Measurements from ENCODE around the gene MECR. TPM values are rescaled to one million over a fixed set of nuclear protein-coding genes. Genes with fewer than 3 reads are reported as not detected.
A peak's percentile ranks its signal among the peaks of the same experiment; 100 is the strongest.

MECR gene
- total RNA-seq, 1 donor from 2014 or later: 22.5 TPM

DNA sequence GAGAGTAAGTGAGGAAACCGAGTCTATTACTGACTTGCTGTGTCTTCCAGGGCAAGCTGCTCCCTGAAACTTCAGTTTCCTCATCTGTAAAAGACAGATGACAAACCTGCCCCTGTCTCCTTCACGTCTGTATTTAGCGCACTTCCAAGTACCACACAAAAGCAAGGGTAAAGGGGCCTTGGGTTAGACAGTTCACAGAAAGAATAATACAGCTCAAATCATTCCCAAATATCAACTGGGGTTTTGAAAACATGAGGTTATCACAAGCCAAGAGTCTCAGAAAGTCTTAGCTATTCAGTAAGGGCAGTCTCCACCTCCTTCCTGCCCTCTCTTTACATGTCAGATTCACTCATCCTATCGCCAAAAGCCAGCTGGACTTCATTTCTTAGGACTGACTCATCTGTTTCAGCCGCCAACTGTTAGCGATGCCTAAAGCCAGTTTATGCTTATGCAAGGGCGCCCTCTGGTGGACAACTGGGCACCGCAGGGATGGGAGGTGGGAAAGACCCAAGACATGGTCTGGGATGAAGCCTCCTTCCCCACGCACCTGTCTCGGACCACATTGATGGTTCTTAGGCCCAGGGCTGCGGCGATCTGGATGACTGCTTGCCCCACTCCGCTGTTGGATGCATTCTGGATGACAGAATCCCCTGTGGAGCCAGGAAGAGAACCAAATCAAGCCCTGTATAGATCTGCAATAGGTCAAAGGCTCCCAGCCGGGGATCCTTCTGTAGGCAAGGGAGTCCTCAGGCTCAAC, 28.0 kb downstream of the MECR start:
- Mint-ChIP-seq H3K27me3 (ENCODE audit: unreplicated experiment) (no peaks in the 10 kb centered on the region), H3K4me1 (ENCODE audit: unreplicated experiment) (peaks cover 6% of the 10 kb centered on the region), H3K4me3 (ENCODE audit: unreplicated experiment) (no peak overlapping the region), H3K36me3 (ENCODE audit: unreplicated experiment) (peaks cover 13% of the 10 kb centered on the region), H3K27ac (ENCODE audit: unreplicated experiment) (peak overlapping the region; percentile 84), H3K9me3 (ENCODE audit: unreplicated experiment) (no peaks in the 10 kb centered on the region)
- TF ChIP-seq, protein P1, sequence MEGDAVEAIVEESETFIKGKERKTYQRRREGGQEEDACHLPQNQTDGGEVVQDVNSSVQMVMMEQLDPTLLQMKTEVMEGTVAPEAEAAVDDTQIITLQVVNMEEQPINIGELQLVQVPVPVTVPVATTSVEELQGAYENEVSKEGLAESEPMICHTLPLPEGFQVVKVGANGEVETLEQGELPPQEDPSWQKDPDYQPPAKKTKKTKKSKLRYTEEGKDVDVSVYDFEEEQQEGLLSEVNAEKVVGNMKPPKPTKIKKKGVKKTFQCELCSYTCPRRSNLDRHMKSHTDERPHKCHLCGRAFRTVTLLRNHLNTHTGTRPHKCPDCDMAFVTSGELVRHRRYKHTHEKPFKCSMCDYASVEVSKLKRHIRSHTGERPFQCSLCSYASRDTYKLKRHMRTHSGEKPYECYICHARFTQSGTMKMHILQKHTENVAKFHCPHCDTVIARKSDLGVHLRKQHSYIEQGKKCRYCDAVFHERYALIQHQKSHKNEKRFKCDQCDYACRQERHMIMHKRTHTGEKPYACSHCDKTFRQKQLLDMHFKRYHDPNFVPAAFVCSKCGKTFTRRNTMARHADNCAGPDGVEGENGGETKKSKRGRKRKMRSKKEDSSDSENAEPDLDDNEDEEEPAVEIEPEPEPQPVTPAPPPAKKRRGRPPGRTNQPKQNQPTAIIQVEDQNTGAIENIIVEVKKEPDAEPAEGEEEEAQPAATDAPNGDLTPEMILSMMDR (IDR thresholded peaks at IDR 0.05): peak; percentile 97
- DNase-seq (ENCODE audit: extremely low spot score, unreplicated experiment): peak; percentile 97

DNA sequence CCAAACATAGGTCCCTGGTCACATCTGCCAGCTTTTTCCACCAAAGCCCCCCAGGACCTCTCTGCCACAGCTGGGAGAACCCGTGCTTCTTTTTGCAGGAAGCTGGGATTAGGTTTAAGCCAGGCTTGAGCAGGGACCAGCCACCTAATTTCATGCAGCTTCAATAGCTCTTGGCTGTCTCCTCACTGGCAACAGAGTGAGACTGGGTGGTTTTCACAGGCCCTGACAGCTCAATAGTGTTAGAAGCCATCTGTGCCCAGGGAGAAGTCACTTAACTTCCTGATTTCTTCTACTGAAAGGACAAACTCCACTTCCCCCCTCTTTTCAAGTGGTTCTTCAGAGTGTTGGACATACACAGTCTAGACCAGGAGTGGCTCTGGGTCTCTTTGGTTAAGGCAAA, 28.7 kb downstream of the MECR start:
- H3K36me3 Mint-ChIP-seq (ENCODE audit: unreplicated experiment): peaks cover 13% of the 10 kb centered on the region
- no peak for DNase-seq (ENCODE audit: extremely low spot score, unreplicated experiment)
- H3K27ac Mint-ChIP-seq (ENCODE audit: unreplicated experiment): peak overlapping the region; percentile 84
- H3K4me3 Mint-ChIP-seq (ENCODE audit: unreplicated experiment): no peak overlapping the region
- TF ChIP-seq, protein P1 (IDR thresholded peaks at IDR 0.05): no peak
- H3K4me1 Mint-ChIP-seq (ENCODE audit: unreplicated experiment): peaks cover 9% of the 10 kb centered on the region
- H3K27me3 Mint-ChIP-seq (ENCODE audit: unreplicated experiment): no peaks in the 10 kb centered on the region
- H3K9me3 Mint-ChIP-seq (ENCODE audit: unreplicated experiment): no peaks in the 10 kb centered on the region

DNA sequence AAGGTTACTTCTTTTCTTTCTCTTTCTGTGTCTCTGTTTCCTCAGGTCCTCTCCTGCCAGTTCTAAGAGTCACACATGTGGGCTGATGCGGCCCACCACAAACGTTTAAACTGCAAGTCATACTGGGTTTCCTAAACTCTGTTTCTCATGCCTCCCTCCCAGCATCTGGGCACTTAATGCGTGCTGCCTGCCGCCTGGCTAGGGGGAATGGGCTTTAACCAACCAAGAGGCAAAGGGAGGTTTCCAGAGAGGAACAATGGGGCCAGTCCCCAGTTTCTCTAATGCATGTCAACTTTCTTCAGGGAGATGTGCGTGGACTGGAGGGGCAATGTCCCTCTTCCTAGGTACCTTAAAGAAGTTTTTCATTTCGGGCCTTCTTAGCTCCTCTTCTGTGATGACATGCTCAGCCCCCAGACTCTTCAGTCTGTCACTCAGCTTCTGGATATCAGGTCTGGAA, 29.1 kb downstream of the MECR start:
- H3K4me3 Mint-ChIP-seq (ENCODE audit: unreplicated experiment): no peak overlapping the region
- no peak for DNase-seq (ENCODE audit: extremely low spot score, unreplicated experiment)
- TF ChIP-seq, protein P1 (IDR thresholded peaks at IDR 0.05): no peak
- no peaks in the 10 kb centered on the region for H3K27me3 Mint-ChIP-seq (ENCODE audit: unreplicated experiment)
- H3K9me3 Mint-ChIP-seq (ENCODE audit: unreplicated experiment): no peaks in the 10 kb centered on the region
- H3K4me1 Mint-ChIP-seq (ENCODE audit: unreplicated experiment): peaks cover 12% of the 10 kb centered on the region
- no peak overlapping the region for H3K27ac Mint-ChIP-seq (ENCODE audit: unreplicated experiment)
- peaks cover 13% of the 10 kb centered on the region for H3K36me3 Mint-ChIP-seq (ENCODE audit: unreplicated experiment)

DNA sequence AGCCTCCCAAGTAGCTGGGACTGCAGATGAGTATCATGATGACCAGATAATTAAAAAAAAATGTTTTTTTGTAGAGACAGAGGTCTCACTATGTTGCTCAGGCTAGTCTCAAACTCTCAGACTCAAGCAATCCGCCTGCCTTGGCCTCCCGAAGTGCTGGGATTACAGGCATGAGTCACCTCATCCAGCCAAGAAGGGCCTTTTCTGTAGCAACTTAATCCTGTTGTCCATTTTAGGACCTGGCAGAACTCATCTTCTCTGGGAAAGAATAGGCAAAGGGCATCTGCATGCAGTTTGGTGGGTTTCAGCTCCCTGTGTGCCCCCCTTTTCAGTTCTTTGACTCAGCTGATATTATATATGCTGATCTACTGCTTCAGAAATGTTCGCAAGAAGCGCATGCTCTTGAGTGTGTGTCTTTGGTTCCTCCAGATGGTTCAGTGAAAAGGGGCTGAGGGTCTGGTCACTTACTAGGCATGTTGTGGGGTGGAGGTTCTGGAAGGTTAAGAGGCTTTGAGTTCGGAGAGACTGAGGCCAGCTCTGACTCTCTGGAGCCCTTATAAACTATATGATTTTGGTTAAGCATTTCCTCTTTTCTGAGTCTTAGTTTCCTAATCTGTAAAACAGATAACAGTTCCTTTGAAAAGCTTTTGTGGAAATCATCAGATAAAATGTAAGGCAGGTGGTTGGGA, 29.7 kb downstream of the MECR start:
- H3K9me3 Mint-ChIP-seq (ENCODE audit: unreplicated experiment): no peaks in the 10 kb centered on the region
- no peak overlapping the region for H3K27ac Mint-ChIP-seq (ENCODE audit: unreplicated experiment)
- no peak for DNase-seq (ENCODE audit: extremely low spot score, unreplicated experiment)
- peaks cover 12% of the 10 kb centered on the region for H3K4me1 Mint-ChIP-seq (ENCODE audit: unreplicated experiment)
- H3K27me3 Mint-ChIP-seq (ENCODE audit: unreplicated experiment): no peaks in the 10 kb centered on the region
- H3K4me3 Mint-ChIP-seq (ENCODE audit: unreplicated experiment): no peak overlapping the region
- TF ChIP-seq, protein P1 (IDR thresholded peaks at IDR 0.05): no peak
- H3K36me3 Mint-ChIP-seq (ENCODE audit: unreplicated experiment): peaks cover 13% of the 10 kb centered on the region

DNA sequence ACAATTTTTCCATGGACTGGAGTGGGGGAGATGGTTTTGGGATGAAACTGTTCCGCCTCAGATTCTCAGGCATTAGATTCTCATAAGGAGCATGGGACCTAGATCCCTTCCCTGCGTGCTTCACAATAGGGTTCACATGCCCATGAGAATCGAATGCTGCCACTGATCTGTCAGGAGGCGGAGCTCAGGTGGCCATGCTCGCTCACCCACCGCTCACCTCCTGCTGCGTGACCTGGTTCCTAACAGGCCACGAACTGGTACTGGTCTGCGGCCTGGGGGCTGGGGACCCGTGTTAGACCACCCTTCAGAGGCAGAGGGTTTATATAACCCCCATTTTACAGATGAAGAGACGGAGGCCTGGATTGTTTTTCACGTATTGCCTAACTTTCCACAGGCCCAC, 32.7 kb downstream of the MECR start:
- TF ChIP-seq, protein P1 (IDR thresholded peaks at IDR 0.05): no peak
- Mint-ChIP-seq H3K9me3 (ENCODE audit: unreplicated experiment) (no peaks in the 10 kb centered on the region), H3K27me3 (ENCODE audit: unreplicated experiment) (no peaks in the 10 kb centered on the region), H3K4me3 (ENCODE audit: unreplicated experiment) (no peak overlapping the region), H3K4me1 (ENCODE audit: unreplicated experiment) (peaks cover 12% of the 10 kb centered on the region), H3K36me3 (ENCODE audit: unreplicated experiment) (peaks cover 24% of the 10 kb centered on the region), H3K27ac (ENCODE audit: unreplicated experiment) (no peak overlapping the region)
- DNase-seq (ENCODE audit: extremely low spot score, unreplicated experiment): no peak

All from osteocyte (in vitro differentiated cells).